ENCODE data around the gene MTG2. TPM values are rescaled to one million over a fixed set of nuclear protein-coding genes. Genes with fewer than 3 reads are reported as not detected.

The MTG2 gene
- total and polyA plus RNA-seq, 4 donors: 13.0 to 28.0 (median 24.4) TPM

- 58% methylated on average over 21 of the region's 21 CpGs for WGBS
- no peaks in the 10 kb centered on the region for H3K36me3 ChIP-seq (ENCODE audit: control insufficient read depth in 4 of 4, insufficient read depth in 3 of 4, low read depth in 1 of 4, low read length in 3 of 4)
- H3K9me3 ChIP-seq (ENCODE audit: control insufficient read depth in 4 of 4, low read length in 3 of 4): no peaks in the 10 kb centered on the region
- H3K27me3 ChIP-seq (ENCODE audit: control insufficient read depth in 4 of 4, insufficient read depth in 4 of 4, low read length in 3 of 4): peaks cover 0 to 6% (median 4%) of the 10 kb centered on the region in 4 donors
- peaks cover 3 to 19% (median 12%) of the 10 kb centered on the region in 4 donors for H3K4me1 ChIP-seq (ENCODE audit: control insufficient read depth in 4 of 4, insufficient read depth in 4 of 4, low read length in 3 of 4)
- no peak overlapping the region for H3K27ac ChIP-seq (ENCODE audit: low read depth in 1 of 2, low read length in 2 of 2)
- no peak overlapping the region for H3K9ac ChIP-seq (ENCODE audit: low read depth in 1 of 2, low read length in 2 of 2)
- no peak overlapping the region for H3K4me3 ChIP-seq (ENCODE audit: low read depth in 1 of 3, low read length in 3 of 3)
- TF ChIP-seq YY1 (IDR thresholded peaks at IDR 0.05) (no peak), EGR1 (IDR thresholded peaks at IDR 0.05; ENCODE audit: low read depth in 2 of 2) (no peak), SP1 (IDR thresholded peaks at IDR 0.05) (no peak), NR2F2 (IDR thresholded peaks at IDR 0.05) (no peak), ZBTB33 (IDR thresholded peaks at IDR 0.05) (no peak), ATF3 (IDR thresholded peaks at IDR 0.05) (no peak), RAD21 (IDR thresholded peaks at IDR 0.05) (no peak), FOXA1 (IDR thresholded peaks at IDR 0.05) (no peak), HNF4A (conservative IDR thresholded peaks at IDR 0.05) (no peak)
- no peak for DNase-seq (ENCODE audit: low spot score)
These were observed 41.5 kb downstream of the MTG2 start for GRCh38 chr20:62224113-62224855.

GRCh38 chr20:62225026-62225425, 42.2 kb downstream of the MTG2 start:
- H3K9me3 ChIP-seq (ENCODE audit: control insufficient read depth in 4 of 4, low read length in 3 of 4): no peaks in the 10 kb centered on the region
- 87% methylated on average over 13 of the region's 13 CpGs for WGBS
- no peak for DNase-seq (ENCODE audit: low spot score)
- peaks cover 0 to 11% (median 5%) of the 10 kb centered on the region in 4 donors for H3K4me1 ChIP-seq (ENCODE audit: control insufficient read depth in 4 of 4, insufficient read depth in 4 of 4, low read length in 3 of 4)
- no peak overlapping the region for H3K9ac ChIP-seq (ENCODE audit: low read depth in 1 of 2, low read length in 2 of 2)
- TF ChIP-seq TAF1 (conservative IDR thresholded peaks at IDR 0.05) (no peak), HNF4G (IDR thresholded peaks at IDR 0.05) (no peak), MAX (IDR thresholded peaks at IDR 0.05) (no peak), HNF4A (conservative IDR thresholded peaks at IDR 0.05) (no peak), SP1 (IDR thresholded peaks at IDR 0.05) (no peak), YY1 (IDR thresholded peaks at IDR 0.05) (no peak), GABPA (IDR thresholded peaks at IDR 0.05 in 1 of 2, conservative IDR thresholded peaks at IDR 0.05 in 1 of 2) (no peak), ZBTB33 (IDR thresholded peaks at IDR 0.05) (no peak), NR2F2 (IDR thresholded peaks at IDR 0.05) (no peak), FOXA2 (IDR thresholded peaks at IDR 0.05) (no peak), RAD21 (IDR thresholded peaks at IDR 0.05) (no peak), JUND (IDR thresholded peaks at IDR 0.05) (no peak), REST (IDR thresholded peaks at IDR 0.05) (no peak), ATF3 (IDR thresholded peaks at IDR 0.05) (no peak), FOXA1 (IDR thresholded peaks at IDR 0.05) (no peak), EGR1 (IDR thresholded peaks at IDR 0.05; ENCODE audit: low read depth in 2 of 2) (no peak), CTCF (IDR thresholded peaks at IDR 0.05; ENCODE audit: low read depth, low read length, missing input control) (no peak)
- no peaks in the 10 kb centered on the region for H3K36me3 ChIP-seq (ENCODE audit: control insufficient read depth in 4 of 4, insufficient read depth in 3 of 4, low read depth in 1 of 4, low read length in 3 of 4)
- peaks cover 0 to 6% (median 4%) of the 10 kb centered on the region in 4 donors for H3K27me3 ChIP-seq (ENCODE audit: control insufficient read depth in 4 of 4, insufficient read depth in 4 of 4, low read length in 3 of 4)
- no peak overlapping the region for H3K27ac ChIP-seq (ENCODE audit: low read depth in 1 of 2, low read length in 2 of 2)
- H3K4me3 ChIP-seq (ENCODE audit: low read depth in 1 of 3, low read length in 3 of 3): no peak overlapping the region

Measured in liver (tissue), 9 donors.